ENCODE results near the gene OXSR1. TPM values are rescaled to one million over a fixed set of nuclear protein-coding genes. Genes with fewer than 3 reads are reported as not detected.

The OXSR1 gene
- total and polyA plus RNA-seq, 10 of the 15 experiments (the other 5 are each of a cell fraction or from before 2014, with no cell fraction given), result 12.4 to 54.6 (median 35.7) TPM

DNA sequence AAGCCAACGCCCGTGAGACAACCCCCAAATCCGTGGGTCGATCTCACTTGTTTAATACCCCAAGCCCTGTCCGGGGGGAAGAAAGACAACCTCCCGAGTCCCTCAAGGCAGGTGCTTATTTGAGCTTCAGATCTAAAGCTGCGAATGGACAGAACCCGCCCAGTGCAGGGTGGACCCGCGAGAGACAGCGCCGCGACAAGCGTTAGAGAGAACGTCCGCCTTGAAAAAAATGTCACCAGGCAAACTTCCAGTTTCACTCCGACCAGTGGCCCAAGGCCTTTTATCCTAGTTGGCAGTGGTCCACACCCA, 740 bp upstream of the OXSR1 start:
- Histone ChIP-seq H3K27ac (ENCODE audit: control insufficient read depth, insufficient read depth) (peak overlapping the region; percentile 100), H3K9ac (ENCODE audit: control insufficient read depth, insufficient read depth, low read length) (peak overlapping the region; percentile 92), H3K4me1 (ENCODE audit: control insufficient read depth, insufficient read depth, low read length) (peaks cover 4% of the 10 kb centered on the region; the same call in 1 of the 2 replicates), H4K20me1 (ENCODE audit: control insufficient read depth, insufficient read depth) (0 out of 2 replicates have a peak, but pooled peaks cover 4% of the 10 kb centered on the region), H3K79me2 (ENCODE audit: control insufficient read depth, insufficient read depth, low read length) (peaks cover 42% of the 10 kb centered on the region), H3K36me3 (ENCODE audit: control insufficient read depth in 2 of 2, insufficient read depth in 2 of 2, low read length in 1 of 2) (no peaks in the 10 kb centered on the region), H3K27me3 (replicated peaks in 1 of 2; ENCODE audit: control insufficient read depth in 2 of 2, insufficient read depth in 2 of 2, low read length in 1 of 2) (no peaks in the 10 kb centered on the region), H2AFZ (ENCODE audit: control insufficient read depth, low read depth, low read length) (peak overlapping the region; percentile 90), H3K4me2 (ENCODE audit: control insufficient read depth, insufficient read depth) (peak overlapping the region; percentile 72), H3K4me3 (peak overlapping the region; percentile 77), H3K9me3 (replicated peaks; ENCODE audit: control insufficient read depth, insufficient read depth, low read length) (peaks cover 2% of the 10 kb centered on the region; the same call in 1 of the 3 replicates)
- DNase-seq (ENCODE audit: low read depth, low spot score) (no peak), FAIRE-seq (no peak), ATAC-seq (peak; percentile 47)
- SMC1A ChIA-PET (ENCODE audit: uncharacterized antibody, unreplicated experiment), result interaction anchor here (1.3 to 5.8 kb wide), 8 partner anchors 12 to 182 kb away, joined by 5 to 92 read pairs (median 6); partner anchors contain the start of genes ACAA1, MYD88 and XYLB
- RAD21 ChIA-PET (ENCODE audit: unreplicated experiment), result interaction anchor here (1.0 to 5.5 kb wide), 9 partner anchors 10 to 183 kb away, joined by 3 to 62 read pairs (median 10); partner anchors contain the start of genes ACAA1, MYD88 and XYLB
- WGBS (ENCODE audit: insufficient coverage, insufficient replicate concordance, low lambda C conversion rate, missing lambda C conversion rate), result 1% methylated on average over 17 of the region's 17 CpGs
- intact Hi-C loops (cut with micrococcal nuclease; ENCODE audit: unreplicated experiment) (no loop called here), in situ Hi-C loops (cut with MboI) (no loop called here)
- POLR2A ChIA-PET, result interaction anchor here (0.7 to 6.1 kb wide), 9 partner anchors 10 to 1173 kb away, joined by 3 to 146 read pairs (median 4); partner anchors contain the start of genes ACAA1 and MYD88
- BruUV-seq (replicated peaks), result no TSS peak
- CTCF ChIA-PET, result interaction anchor here (0.8 to 6.1 kb wide), 10 partner anchors 10 to 182 kb away, joined by 3 to 74 read pairs (median 4); partner anchors contain the start of genes ACAA1, MYD88 and XYLB
- TF ChIP-seq POLR2AphosphoS5 (IDR thresholded peaks at IDR 0.05; ENCODE audit: low read length) (peak; percentile 65; the same call in 1 of the 2 replicates), POU2F2 (IDR thresholded peaks at IDR 0.05; ENCODE audit: borderline replicate concordance, low read depth, low read length) (peak; percentile 67; the same call in 1 of the 3 replicates), KLF5 (IDR thresholded peaks at IDR 0.05; ENCODE audit: partially characterized antibody) (no peak), ZNF207 (IDR thresholded peaks at IDR 0.05; ENCODE audit: borderline replicate concordance) (0 out of 2 replicates have a peak, but pooled peaks have one; percentile 49), EZH2 (IDR thresholded peaks at IDR 0.05; ENCODE audit: borderline replicate concordance, control insufficient read depth, low read depth, low read length) (no peak), ETV6 (conservative IDR thresholded peaks at IDR 0.05 in 1 of 2, IDR thresholded peaks at IDR 0.05 in 1 of 2; ENCODE audit: borderline replicate concordance in 1 of 2, low read depth in 1 of 2) (no peak), GATAD2B (conservative IDR thresholded peaks at IDR 0.05; ENCODE audit: low read depth) (peak; percentile 39; the same call in 1 of the 2 replicates), ASH2L (IDR thresholded peaks at IDR 0.05; ENCODE audit: borderline replicate concordance, low read depth) (peak; percentile 59; the same call in 1 of the 2 replicates), ZNF384 (IDR thresholded peaks at IDR 0.05; ENCODE audit: borderline replicate concordance, low read depth, low read length) (peak; percentile 58)
- TF ChIP-seq, protein P1, sequence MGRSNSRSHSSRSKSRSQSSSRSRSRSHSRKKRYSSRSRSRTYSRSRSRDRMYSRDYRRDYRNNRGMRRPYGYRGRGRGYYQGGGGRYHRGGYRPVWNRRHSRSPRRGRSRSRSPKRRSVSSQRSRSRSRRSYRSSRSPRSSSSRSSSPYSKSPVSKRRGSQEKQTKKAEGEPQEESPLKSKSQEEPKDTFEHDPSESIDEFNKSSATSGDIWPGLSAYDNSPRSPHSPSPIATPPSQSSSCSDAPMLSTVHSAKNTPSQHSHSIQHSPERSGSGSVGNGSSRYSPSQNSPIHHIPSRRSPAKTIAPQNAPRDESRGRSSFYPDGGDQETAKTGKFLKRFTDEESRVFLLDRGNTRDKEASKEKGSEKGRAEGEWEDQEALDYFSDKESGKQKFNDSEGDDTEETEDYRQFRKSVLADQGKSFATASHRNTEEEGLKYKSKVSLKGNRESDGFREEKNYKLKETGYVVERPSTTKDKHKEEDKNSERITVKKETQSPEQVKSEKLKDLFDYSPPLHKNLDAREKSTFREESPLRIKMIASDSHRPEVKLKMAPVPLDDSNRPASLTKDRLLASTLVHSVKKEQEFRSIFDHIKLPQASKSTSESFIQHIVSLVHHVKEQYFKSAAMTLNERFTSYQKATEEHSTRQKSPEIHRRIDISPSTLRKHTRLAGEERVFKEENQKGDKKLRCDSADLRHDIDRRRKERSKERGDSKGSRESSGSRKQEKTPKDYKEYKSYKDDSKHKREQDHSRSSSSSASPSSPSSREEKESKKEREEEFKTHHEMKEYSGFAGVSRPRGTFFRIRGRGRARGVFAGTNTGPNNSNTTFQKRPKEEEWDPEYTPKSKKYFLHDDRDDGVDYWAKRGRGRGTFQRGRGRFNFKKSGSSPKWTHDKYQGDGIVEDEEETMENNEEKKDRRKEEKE (IDR thresholded peaks at IDR 0.05), result no peak
- TF ChIP-seq, protein P2, sequence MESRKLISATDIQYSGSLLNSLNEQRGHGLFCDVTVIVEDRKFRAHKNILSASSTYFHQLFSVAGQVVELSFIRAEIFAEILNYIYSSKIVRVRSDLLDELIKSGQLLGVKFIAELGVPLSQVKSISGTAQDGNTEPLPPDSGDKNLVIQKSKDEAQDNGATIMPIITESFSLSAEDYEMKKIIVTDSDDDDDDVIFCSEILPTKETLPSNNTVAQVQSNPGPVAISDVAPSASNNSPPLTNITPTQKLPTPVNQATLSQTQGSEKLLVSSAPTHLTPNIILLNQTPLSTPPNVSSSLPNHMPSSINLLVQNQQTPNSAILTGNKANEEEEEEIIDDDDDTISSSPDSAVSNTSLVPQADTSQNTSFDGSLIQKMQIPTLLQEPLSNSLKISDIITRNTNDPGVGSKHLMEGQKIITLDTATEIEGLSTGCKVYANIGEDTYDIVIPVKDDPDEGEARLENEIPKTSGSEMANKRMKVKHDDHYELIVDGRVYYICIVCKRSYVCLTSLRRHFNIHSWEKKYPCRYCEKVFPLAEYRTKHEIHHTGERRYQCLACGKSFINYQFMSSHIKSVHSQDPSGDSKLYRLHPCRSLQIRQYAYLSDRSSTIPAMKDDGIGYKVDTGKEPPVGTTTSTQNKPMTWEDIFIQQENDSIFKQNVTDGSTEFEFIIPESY (IDR thresholded peaks at IDR 0.05), result no peak
- TF ChIP-seq, protein P3, sequence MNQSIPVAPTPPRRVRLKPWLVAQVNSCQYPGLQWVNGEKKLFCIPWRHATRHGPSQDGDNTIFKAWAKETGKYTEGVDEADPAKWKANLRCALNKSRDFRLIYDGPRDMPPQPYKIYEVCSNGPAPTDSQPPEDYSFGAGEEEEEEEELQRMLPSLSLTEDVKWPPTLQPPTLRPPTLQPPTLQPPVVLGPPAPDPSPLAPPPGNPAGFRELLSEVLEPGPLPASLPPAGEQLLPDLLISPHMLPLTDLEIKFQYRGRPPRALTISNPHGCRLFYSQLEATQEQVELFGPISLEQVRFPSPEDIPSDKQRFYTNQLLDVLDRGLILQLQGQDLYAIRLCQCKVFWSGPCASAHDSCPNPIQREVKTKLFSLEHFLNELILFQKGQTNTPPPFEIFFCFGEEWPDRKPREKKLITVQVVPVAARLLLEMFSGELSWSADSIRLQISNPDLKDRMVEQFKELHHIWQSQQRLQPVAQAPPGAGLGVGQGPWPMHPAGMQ (IDR thresholded peaks at IDR 0.05; ENCODE audit: borderline replicate concordance), result no peak

All from GM12878 (cell line).